K562 (cell line): ENCODE data around the gene UGT1A5. TPM values are rescaled to one million over a fixed set of nuclear protein-coding genes. Genes with fewer than 3 reads are reported as not detected.

Experiments used
- ATAC-seq: fragments of 200-7000 bp; cut with Tn5 transposase; 3 replicates; pipeline ENCODE4 v1.9.1; 2020; ENCODE audit warnings: moderate library complexity
- BruUV-seq: library from RNA; stranded (reverse); fragments of 400-500 nt; replicated peaks from 2 replicates; lab custom pipeline; 2021; lab: Mats Ljungman, UMichigan
- CTCF ChIA-PET: fragments of 300-600 bp; formaldehyde crosslinking; extraction: SDS; loops from one replicate; lab custom pipeline; 2021; ENCODE audit warnings: low intra/inter-chr PET ratio; lab: Yijun Ruan, JAX
- POLR2A ChIA-PET: fragments of 300-600, 350-650 bp; sonication (Branson Sonifier 250); formaldehyde crosslinking; extraction: SDS; loops from one replicate; lab custom pipeline; 2021; ENCODE audit warnings: antibody characterized with exemption, inconsistent platforms; lab: Yijun Ruan, JAX
- DNase-seq, 4 experiments: peaks; one replicate each; pipeline versions ENCODE4 v3.0.0 to v3.0.0-alpha.2; 2011 to 2018; ENCODE audit warnings: low spot score in 3 of 4, mixed read lengths in 3 of 4; ENCODE audit errors: extremely low read depth in 1 of 4
- FAIRE-seq: peaks from 2 replicates; lab custom pipeline; 2011; peaks lifted over from hg19 to GRCh38; lab: Jason Lieb, UNC
- H2AFZ ChIP-seq: 2 replicates; pipeline ENCODE4 v1.6.0; 2011; ENCODE audit warnings: low read depth, low read length, control low read depth, inconsistent platforms
- H3K27ac ChIP-seq: fragments of 200-600 bp; 3 replicates; pipeline ENCODE4 v1.8.0; 2011; ENCODE audit warnings: low read depth, mild to moderate bottlenecking, control low read depth, inconsistent platforms, low read length, moderate library complexity, mixed read lengths; ENCODE audit errors: extremely low read depth
- H3K27me3 ChIP-seq, 2 experiments: fragments of 300-600 bp in 1 of 2; 2 replicates in 1 of 2; 3 replicates in 1 of 2; pipeline versions ENCODE4 v1.6.0 to v1.8.0; 2011; ENCODE audit warnings: inconsistent platforms in 2 of 2, low read length in 2 of 2, mild to moderate bottlenecking in 1 of 2, mixed read lengths in 1 of 2, moderate library complexity in 1 of 2; ENCODE audit not compliant: control insufficient read depth in 2 of 2, insufficient read depth in 2 of 2
- H3K36me3 ChIP-seq: fragments of 300-600 bp; 3 replicates; pipeline ENCODE4 v1.8.0; 2011; ENCODE audit warnings: mild to moderate bottlenecking, low read length, inconsistent platforms; ENCODE audit not compliant: control insufficient read depth, insufficient read depth
- H3K4me1 ChIP-seq, 2 experiments: fragments of 200-600 bp in 1 of 2; replicated peaks in 1 of 2; 2 replicates in 1 of 2; 3 replicates in 1 of 2; pipeline versions ENCODE4 v1.5.1 to v1.8.0; 2011; ENCODE audit warnings: inconsistent platforms in 2 of 2, low read length in 2 of 2, mild to moderate bottlenecking in 1 of 2, mixed read lengths in 1 of 2, moderate library complexity in 1 of 2; ENCODE audit not compliant: control insufficient read depth in 2 of 2, insufficient read depth in 2 of 2
- H3K4me2 ChIP-seq: 2 replicates; pipeline ENCODE4 v1.6.1; 2011; ENCODE audit warnings: low read length, control low read depth, inconsistent platforms, mixed read lengths; ENCODE audit not compliant: insufficient read depth
- H3K4me3 ChIP-seq: fragments of 200-600 bp; sonication (generic), shearing (Covaris generic); 2 replicates; pipeline ENCODE4 v1.5.1; 2016; ENCODE audit warnings: control low read depth, inconsistent platforms
- H3K79me2 ChIP-seq: fragments of 200-600 bp; 3 replicates; pipeline ENCODE4 v1.8.0; 2011; ENCODE audit warnings: low read length, inconsistent platforms; ENCODE audit not compliant: control insufficient read depth, insufficient read depth
- H3K9ac ChIP-seq, 2 experiments: 2 replicates each; pipeline versions ENCODE4 v1.6.0 to v1.6.1; 2011; ENCODE audit warnings: low read depth in 2 of 2, low read length in 2 of 2, control low read depth in 1 of 2, inconsistent platforms in 1 of 2, mild to moderate bottlenecking in 1 of 2, mixed read lengths in 1 of 2; ENCODE audit not compliant: insufficient read depth in 1 of 2
- H3K9me1 ChIP-seq: one replicate; pipeline ENCODE4 v1.6.0; 2011; ENCODE audit warnings: inconsistent platforms, mild to moderate bottlenecking, low read length, moderate library complexity; ENCODE audit not compliant: control insufficient read depth, insufficient read depth
- H3K9me3 ChIP-seq: replicated peaks from 2 replicates; pipeline ENCODE4 v1.5.1; 2011; ENCODE audit warnings: low read depth, low read length, inconsistent platforms; ENCODE audit not compliant: control insufficient read depth, insufficient read depth
- H4K20me1 ChIP-seq: replicated peaks from 2 replicates; pipeline ENCODE4 v1.6.1; 2011; ENCODE audit warnings: low read length, inconsistent platforms, mixed read lengths; ENCODE audit not compliant: control insufficient read depth, insufficient read depth
- AFF1 ChIP-seq, 2 experiments: fragments of 450-650 bp; IDR thresholded peaks; 2 replicates each; pipeline ENCODE4 v1.6.1; 2018; ENCODE audit warnings: mild to moderate bottlenecking in 2 of 2, low read depth in 1 of 2; ENCODE audit not compliant: partially characterized antibody in 2 of 2
- BCLAF1 ChIP-seq, 2 experiments: fragments of 450-650 bp in 1 of 2; IDR thresholded peaks; 2 replicates each; pipeline ENCODE4 v1.6.1; 2011 to 2017; ENCODE audit warnings: low read depth in 2 of 2, antibody characterized with exemption in 1 of 2, borderline replicate concordance in 1 of 2, low read length in 1 of 2, mild to moderate bottlenecking in 1 of 2, mixed read lengths in 1 of 2; ENCODE audit not compliant: control insufficient read depth in 1 of 2
- CXXC5 ChIP-seq: fragments of 250-450 bp; sonication (Bioruptor Pico); IDR thresholded peaks from 2 replicates; pipeline ENCODE4 v1.8.0; 2022; ENCODE audit warnings: inconsistent platforms, mild to moderate bottlenecking, moderate library complexity
- DIDO1 ChIP-seq: fragments of 450-650 bp; IDR thresholded peaks from 2 replicates; pipeline ENCODE4 v1.6.1; 2016; ENCODE audit warnings: low read depth, missing biosample characterization, missing genetic modification characterization
- FOXK1 ChIP-seq: sonication (generic); formaldehyde crosslinking; IDR thresholded peaks from 2 replicates; pipeline ENCODE4 v1.8.0; 2022; ENCODE audit warnings: missing genetic modification reagents, mild to moderate bottlenecking, borderline replicate concordance
- HIVEP1 ChIP-seq: fragments of 250-450 bp; sonication (Bioruptor Pico); IDR thresholded peaks from 2 replicates; pipeline ENCODE4 v1.4.0; 2020; ENCODE audit warnings: mild to moderate bottlenecking
- KLF1 ChIP-seq: fragments of 450-650 bp; IDR thresholded peaks from 2 replicates; pipeline ENCODE4 v1.6.1; 2016; ENCODE audit warnings: missing genetic modification characterization, missing compliant biosample characterization
- OTX1 ChIP-seq: fragments of 450-650 bp; formaldehyde crosslinking; IDR thresholded peaks from 2 replicates; pipeline ENCODE4 v1.4.0; 2022; ENCODE audit warnings: mild to moderate bottlenecking
- PCBP1 ChIP-seq: fragments of 200-400 bp; formaldehyde crosslinking; IDR thresholded peaks from 2 replicates; pipeline ENCODE4 v1.6.1; 2018; ENCODE audit warnings: mild to moderate bottlenecking, low read depth, low read length; ENCODE audit not compliant: poor library complexity, severe bottlenecking
- SETDB1 ChIP-seq: IDR thresholded peaks from one replicate; pipeline ENCODE4 v1.6.1; 2012; ENCODE audit warnings: low read length, control low read depth, inconsistent platforms
- SMAD1 ChIP-seq: fragments of 150-350 bp; IDR thresholded peaks from 2 replicates; pipeline ENCODE4 v1.6.1; 2014; ENCODE audit warnings: low read length, low read depth; ENCODE audit not compliant: partially characterized antibody
- ZNF274 ChIP-seq: IDR thresholded peaks from 2 replicates; pipeline ENCODE4 v1.6.1; 2011; ENCODE audit warnings: low read depth, mild to moderate bottlenecking, low read length, moderate library complexity, borderline replicate concordance
- ZNF717 ChIP-seq: fragments of 250-450 bp; sonication (Bioruptor Pico); IDR thresholded peaks from 2 replicates; pipeline ENCODE4 v1.5.0; 2021
- WGBS: fragments of 100-300 bp; shearing (Covaris generic); methylation state at CpG from one replicate; pipeline ENCODE4 v1.1.6; 2016; ENCODE audit warnings: low coverage, mixed read lengths; ENCODE audit not compliant: insufficient coverage; ENCODE audit errors: missing lambda C conversion rate; 5-methylcytosine and 5-hydroxymethylcytosine counted together
- in situ Hi-C: fragments of 300-500 bp; cut with MboI; formaldehyde crosslinking; loops from 4 replicates; pipeline ENCODE4 v1.15.0; 2018; ENCODE audit warnings: inconsistent platforms, mixed read lengths
- intact Hi-C: fragments of 100-400 bp; cut with micrococcal nuclease; formaldehyde crosslinking; loops from 2 replicates; pipeline ENCODE4 v1.14.2; 2022
- polyA plus RNA-seq, 8 experiments: library from polyadenylated mRNA; depleted of rRNA in 4 of 8; stranded (reverse) in 5 of 8; unstranded in 3 of 8; fragments of >200 nt; fragmentation: Nextera tagmentation in 2 of 8; fragmentation: Illumina TruSeq in 1 of 8; extraction: Ambion mirVana in 2 of 8; extraction: Trizol in 1 of 8; gene quantifications; 2 replicates each; pipeline versions ENCODE4 v1.2.1 to v1.2.3, GENCODE V29; 2011 to 2014; ENCODE audit warnings: inconsistent platforms in 1 of 8, missing spikeins in 1 of 8
- total RNA-seq, 7 experiments: library from RNA; depleted of rRNA in 6 of 7; stranded (reverse); fragments of >200 nt in 6 of 7; fragmentation: Illumina TruSeq in 2 of 7; extraction: Trizol in 2 of 7; gene quantifications; 2 replicates each; pipeline versions ENCODE4 v1.2.1 to v1.2.3, GENCODE V29; 2011 to 2021; ENCODE audit warnings: low replicate concordance in 1 of 7
- TF ChIP-seq, protein P1 (sequence below): sonication (generic); formaldehyde crosslinking; IDR thresholded peaks from 2 replicates; pipeline ENCODE4 v1.8.0; 2022; ENCODE audit warnings: mild to moderate bottlenecking, missing genetic modification reagents

The UGT1A5 gene
- total and polyA plus RNA-seq, 9 of the 15 experiments (the other 6 are each of a cell fraction or from before 2014, with no cell fraction given): not detected

- ATAC-seq (no peak), FAIRE-seq (no peak), DNase-seq (no peak)
- Histone ChIP-seq H2AFZ (no peak overlapping the region), H3K9me1 (no peaks in the 10 kb centered on the region), H3K27me3 (peaks cover 0 to 17% of the 10 kb centered on the region in 2 experiments; a peak in 2 of 5 replicates), H3K4me1 (peaks cover 0 to 5% of the 10 kb centered on the region in 2 experiments; a peak in 2 of 5 replicates), H3K4me3 (no peak overlapping the region), H3K9me3 (no peaks in the 10 kb centered on the region), H3K27ac (no peak overlapping the region), H3K9ac (no peak overlapping the region), H3K79me2 (no peaks in the 10 kb centered on the region), H4K20me1 (no peaks in the 10 kb centered on the region), H3K36me3 (no peaks in the 10 kb centered on the region), H3K4me2 (no peak overlapping the region)
- ChIA-PET CTCF (no interaction called here), POLR2A (no interaction called here)
- no TSS peak for BruUV-seq
- 0% methylated on average over 2 of the region's 2 CpGs for WGBS
- intact Hi-C loops: no loop called here
- in situ Hi-C loops: no loop called here
- TF ChIP-seq SETDB1 (no peak), HIVEP1 (CRISPR knock-in tag) (no peak), ZNF274 (no peak), OTX1 (CRISPR knock-in tag) (no peak), AFF1 (IDR thresholded peaks at IDR 0.05; ENCODE audit: low read depth in 1 of 2, partially characterized antibody in 2 of 2) (no peak), KLF1 (no peak), CXXC5 (CRISPR knock-in tag) (no peak), ZNF717 (CRISPR knock-in tag) (no peak), DIDO1 (tag) (no peak), FOXK1 (CRISPR knock-in tag) (no peak), SMAD1 (no peak), PCBP1 (no peak), BCLAF1 (IDR thresholded peaks at IDR 0.05; ENCODE audit: borderline replicate concordance in 1 of 2, control insufficient read depth in 1 of 2, low read depth in 2 of 2, low read length in 1 of 2) (no peak)
- TF ChIP-seq, protein P1, sequence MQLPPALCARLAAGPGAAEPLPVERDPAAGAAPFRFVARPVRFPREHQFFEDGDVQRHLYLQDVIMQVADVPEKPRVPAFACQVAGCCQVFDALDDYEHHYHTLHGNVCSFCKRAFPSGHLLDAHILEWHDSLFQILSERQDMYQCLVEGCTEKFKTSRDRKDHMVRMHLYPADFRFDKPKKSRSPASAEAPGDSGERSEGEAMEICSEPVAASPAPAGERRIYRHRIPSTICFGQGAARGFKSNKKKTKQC (CRISPR knock-in tag): no peak
Observed at GRCh38 chr2:233758849-233759248, 46.1 kb downstream of the UGT1A5 start.
